GM12878 (cell line): ENCODE measurements around the gene S100A10. TPM values are rescaled to one million over a fixed set of nuclear protein-coding genes. Genes with fewer than 3 reads are reported as not detected.

ENCODE experiments used
- ATAC-seq: fragments of 200-7000 bp; cut with Tn5 transposase; 3 replicates; pipeline ENCODE4 v1.9.1; 2020; ENCODE audit warnings: mild to moderate bottlenecking, moderate library complexity
- BruUV-seq: library from RNA; stranded (reverse); fragments of 400-500 nt; replicated peaks from 2 replicates; lab custom pipeline; 2021; lab: Mats Ljungman, UMichigan
- CTCF ChIA-PET: fragments of 300-600 bp; sonication (Branson Sonifier 250); formaldehyde crosslinking; extraction: SDS; loops from one replicate; lab custom pipeline; 2021; ENCODE audit warnings: inconsistent platforms; lab: Yijun Ruan, JAX
- POLR2A ChIA-PET: fragments of 350-600 bp; formaldehyde crosslinking; extraction: SDS; loops from one replicate; lab custom pipeline; 2021; ENCODE audit warnings: inconsistent platforms; lab: Charles Lee
- RAD21 ChIA-PET: fragments of 300-600 bp; sonication (Branson Sonifier 250); formaldehyde crosslinking; loops from one replicate; lab custom pipeline; 2023; ENCODE audit warnings: antibody characterized with exemption; ENCODE audit not compliant: unreplicated experiment; lab: Charles Lee
- SMC1A ChIA-PET: fragments of 300-600 bp; sonication (Branson Sonifier 250); formaldehyde crosslinking; loops from one replicate; lab custom pipeline; 2023; ENCODE audit not compliant: unreplicated experiment, uncharacterized antibody; lab: Charles Lee
- DNase-seq: peaks from one replicate; pipeline ENCODE4 v3.0.0-alpha.2; 2011; ENCODE audit warnings: low read depth, low spot score
- FAIRE-seq: peaks from 3 replicates; lab custom pipeline; 2011; peaks lifted over from hg19 to GRCh38; lab: Jason Lieb, UNC
- H2AFZ ChIP-seq: 2 replicates; pipeline ENCODE4 v1.6.0; 2011; ENCODE audit warnings: low read depth, low read length, control low read depth; ENCODE audit not compliant: control insufficient read depth
- H3K27ac ChIP-seq: 2 replicates; pipeline ENCODE4 v1.5.1; 2011; ENCODE audit warnings: control low read depth; ENCODE audit not compliant: control insufficient read depth, insufficient read depth
- H3K27me3 ChIP-seq, 2 experiments: replicated peaks in 1 of 2; 2 replicates each; pipeline versions ENCODE4 v1.6.0 to v1.6.1; 2011; ENCODE audit warnings: low read length in 1 of 2; ENCODE audit not compliant: control insufficient read depth in 2 of 2, insufficient read depth in 2 of 2
- H3K36me3 ChIP-seq, 2 experiments: 2 replicates each; pipeline ENCODE4 v1.5.1; 2011; ENCODE audit warnings: low read length in 1 of 2; ENCODE audit not compliant: control insufficient read depth in 2 of 2, insufficient read depth in 2 of 2
- H3K4me1 ChIP-seq: 2 replicates; pipeline ENCODE4 v1.6.1; 2011; ENCODE audit warnings: mild to moderate bottlenecking, low read length, moderate library complexity, mixed read lengths; ENCODE audit not compliant: control insufficient read depth, insufficient read depth
- H3K4me2 ChIP-seq: 2 replicates; pipeline ENCODE4 v1.6.0; 2011; ENCODE audit warnings: control low read depth; ENCODE audit not compliant: control insufficient read depth, insufficient read depth
- H3K4me3 ChIP-seq: fragments of 200-600 bp; sonication (generic); 2 replicates; pipeline ENCODE4 v1.5.1; 2016
- H3K79me2 ChIP-seq: 2 replicates; pipeline ENCODE4 v1.6.0; 2011; ENCODE audit warnings: low read length; ENCODE audit not compliant: control insufficient read depth, insufficient read depth
- H3K9ac ChIP-seq: 2 replicates; pipeline ENCODE4 v1.8.0; 2011; ENCODE audit warnings: low read length, control low read depth, mixed read lengths; ENCODE audit not compliant: control insufficient read depth, insufficient read depth
- H3K9me3 ChIP-seq: replicated peaks from 3 replicates; pipeline ENCODE4 v1.5.1; 2011; ENCODE audit warnings: mild to moderate bottlenecking, low read length; ENCODE audit not compliant: control insufficient read depth, insufficient read depth
- H4K20me1 ChIP-seq: 2 replicates; pipeline ENCODE4 v1.6.0; 2011; ENCODE audit not compliant: control insufficient read depth, insufficient read depth
- ATF7 ChIP-seq: fragments of 450-650 bp; IDR thresholded peaks from 2 replicates; pipeline ENCODE4 v1.6.1; 2016; ENCODE audit warnings: low read depth, mild to moderate bottlenecking
- HDAC2 ChIP-seq: fragments of 200-600 bp; sonication (generic); IDR thresholded peaks from 2 replicates; pipeline ENCODE4 v1.6.1; 2017
- JUND ChIP-seq: IDR thresholded peaks from 2 replicates; pipeline ENCODE4 v1.6.1; 2012; ENCODE audit warnings: low read depth, mild to moderate bottlenecking, low read length, improper control_type of control experiment, moderate library complexity
- MYB ChIP-seq: fragments of 150-350 bp; IDR thresholded peaks from 2 replicates; pipeline ENCODE4 v1.6.1; 2014; ENCODE audit warnings: mild to moderate bottlenecking, low read depth, low read length, borderline replicate concordance
- RBBP5 ChIP-seq: fragments of 200-600 bp; sonication (generic); conservative IDR thresholded peaks from 2 replicates; pipeline ENCODE4 v1.6.1; 2016
- RCOR1 ChIP-seq: conservative IDR thresholded peaks from 2 replicates; pipeline ENCODE4 v1.6.1; 2012; ENCODE audit warnings: low read depth, low read length, improper control_type of control experiment
- SRF ChIP-seq, 2 experiments: IDR thresholded peaks; 2 replicates each; pipeline ENCODE4 v1.6.1; 2011; ENCODE audit warnings: low read depth in 2 of 2, low read length in 2 of 2, mild to moderate bottlenecking in 1 of 2, moderate library complexity in 1 of 2
- ZNF217 ChIP-seq: fragments of 450-650 bp; IDR thresholded peaks from 2 replicates; pipeline ENCODE4 v1.6.1; 2017; ENCODE audit warnings: antibody characterized with exemption, mild to moderate bottlenecking
- ZNF592 ChIP-seq: fragments of 450-650 bp; IDR thresholded peaks from 2 replicates; pipeline ENCODE4 v1.6.1; 2017; ENCODE audit warnings: mild to moderate bottlenecking, moderate library complexity
- ZNF622 ChIP-seq: fragments of 450-650 bp; IDR thresholded peaks from 2 replicates; pipeline ENCODE4 v1.6.1; 2017; ENCODE audit warnings: mild to moderate bottlenecking, inconsistent platforms
- WGBS: methylation state at CpG from one replicate; pipeline ENCODE4 v1.1.6; 2016; ENCODE audit warnings: low lambda C conversion rate; ENCODE audit not compliant: insufficient replicate concordance, insufficient coverage; ENCODE audit errors: missing lambda C conversion rate; 5-methylcytosine and 5-hydroxymethylcytosine counted together
- in situ Hi-C: fragments of 300-500 bp; cut with MboI; formaldehyde crosslinking; loops from 9 replicates; pipeline ENCODE4 v1.14.3; 2018; ENCODE audit warnings: mixed read lengths
- intact Hi-C: fragments of 100-400 bp; cut with micrococcal nuclease; formaldehyde crosslinking; loops from one replicate; pipeline ENCODE4 v1.14.2; 2022; ENCODE audit not compliant: unreplicated experiment
- polyA plus RNA-seq, 11 experiments: library from polyadenylated mRNA; depleted of rRNA in 4 of 11; unstranded in 6 of 11; stranded (reverse) in 5 of 11; fragments of >200 nt; fragmentation: Nextera tagmentation in 4 of 11; fragmentation: Illumina TruSeq in 1 of 11; extraction: Ambion mirVana in 4 of 11; extraction: Trizol in 1 of 11; gene quantifications; 1 replicate in 1 of 11; 2 replicates in 10 of 11; pipeline versions ENCODE4 v1.2.1 to v1.2.3, GENCODE V29; 2011 to 2016; ENCODE audit warnings: inconsistent platforms in 2 of 11, missing spikeins in 2 of 11, low read depth in 1 of 11
- total RNA-seq, 4 experiments: library from RNA; depleted of rRNA in 3 of 4; stranded (reverse); fragments of >200 nt in 3 of 4; fragmentation: Illumina TruSeq in 1 of 4; extraction: Trizol in 1 of 4; gene quantifications; 2 replicates each; pipeline versions ENCODE4 v1.2.1 to v1.2.3, GENCODE V29; 2013 to 2021
- TF ChIP-seq, protein P1 (sequence below): fragments of 450-650 bp; IDR thresholded peaks from 2 replicates; pipeline ENCODE4 v1.6.1; 2016; ENCODE audit warnings: mild to moderate bottlenecking, moderate library complexity, borderline replicate concordance
- TF ChIP-seq, protein P2 (sequence below): fragments of 450-650 bp; IDR thresholded peaks from 2 replicates; pipeline ENCODE4 v1.6.1; 2017; ENCODE audit warnings: antibody characterized with exemption, mild to moderate bottlenecking, moderate library complexity

Gene S100A10
- total and polyA plus RNA-seq, 10 of the 15 experiments (the other 5 are each of a cell fraction or from before 2014, with no cell fraction given): 0.18 to 2.8 (median 0.61) TPM; not detected in 2

DNA sequence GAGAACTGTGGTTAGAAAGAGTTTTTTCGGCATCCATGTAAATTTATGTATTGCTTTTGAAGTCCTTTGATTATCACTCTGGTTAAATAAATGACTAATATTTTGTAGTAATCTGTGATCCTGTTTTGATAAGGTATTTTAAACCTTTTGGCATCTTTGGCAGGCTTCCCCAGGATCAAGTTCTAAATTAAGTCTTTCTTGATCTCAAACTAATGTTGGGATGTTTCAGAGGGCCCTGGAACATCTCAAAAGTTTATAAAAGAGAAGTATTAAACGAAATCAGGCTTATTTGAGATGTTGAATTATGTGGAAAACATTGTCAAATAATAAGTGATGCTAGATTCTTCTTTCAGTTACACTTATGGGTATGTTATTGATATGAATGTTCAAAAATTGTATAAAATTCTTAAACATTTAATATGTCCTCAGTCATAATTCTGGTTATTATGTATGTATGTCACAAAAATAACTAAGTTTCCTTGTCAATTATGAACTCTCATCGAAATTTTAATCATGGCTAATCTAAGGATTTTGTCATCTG lies 36.6 kb downstream of the S100A10 start:
- Histone ChIP-seq H3K79me2 (no peaks in the 10 kb centered on the region), H2AFZ (no peak overlapping the region), H3K4me2 (no peak overlapping the region), H3K4me3 (no peak overlapping the region), H3K9ac (no peak overlapping the region), H4K20me1 (no peaks in the 10 kb centered on the region), H3K9me3 (no peaks in the 10 kb centered on the region), H3K4me1 (no peaks in the 10 kb centered on the region), H3K27ac (no peak overlapping the region), H3K36me3 (no peaks in the 10 kb centered on the region), H3K27me3 (peaks cover 0 to 6% of the 10 kb centered on the region in 2 experiments; a peak in 1 of 4 replicates)
- FAIRE-seq (no peak), ATAC-seq (no peak), DNase-seq (no peak)
- 31% methylated on average over 3 of the region's 3 CpGs for WGBS
- ChIA-PET CTCF (interaction anchor here (1.4 kb wide), 1 partner anchor 45 kb away, joined by 3 read pairs; no protein-coding TSS in a partner anchor), SMC1A (no interaction called here), POLR2A (no interaction called here), RAD21 (no interaction called here)
- in situ Hi-C loops: no loop called here
- BruUV-seq: no TSS peak
- intact Hi-C loops: no loop called here
- TF ChIP-seq HDAC2: no peak
- TF ChIP-seq RCOR1: no peak
- TF ChIP-seq, protein P1, sequence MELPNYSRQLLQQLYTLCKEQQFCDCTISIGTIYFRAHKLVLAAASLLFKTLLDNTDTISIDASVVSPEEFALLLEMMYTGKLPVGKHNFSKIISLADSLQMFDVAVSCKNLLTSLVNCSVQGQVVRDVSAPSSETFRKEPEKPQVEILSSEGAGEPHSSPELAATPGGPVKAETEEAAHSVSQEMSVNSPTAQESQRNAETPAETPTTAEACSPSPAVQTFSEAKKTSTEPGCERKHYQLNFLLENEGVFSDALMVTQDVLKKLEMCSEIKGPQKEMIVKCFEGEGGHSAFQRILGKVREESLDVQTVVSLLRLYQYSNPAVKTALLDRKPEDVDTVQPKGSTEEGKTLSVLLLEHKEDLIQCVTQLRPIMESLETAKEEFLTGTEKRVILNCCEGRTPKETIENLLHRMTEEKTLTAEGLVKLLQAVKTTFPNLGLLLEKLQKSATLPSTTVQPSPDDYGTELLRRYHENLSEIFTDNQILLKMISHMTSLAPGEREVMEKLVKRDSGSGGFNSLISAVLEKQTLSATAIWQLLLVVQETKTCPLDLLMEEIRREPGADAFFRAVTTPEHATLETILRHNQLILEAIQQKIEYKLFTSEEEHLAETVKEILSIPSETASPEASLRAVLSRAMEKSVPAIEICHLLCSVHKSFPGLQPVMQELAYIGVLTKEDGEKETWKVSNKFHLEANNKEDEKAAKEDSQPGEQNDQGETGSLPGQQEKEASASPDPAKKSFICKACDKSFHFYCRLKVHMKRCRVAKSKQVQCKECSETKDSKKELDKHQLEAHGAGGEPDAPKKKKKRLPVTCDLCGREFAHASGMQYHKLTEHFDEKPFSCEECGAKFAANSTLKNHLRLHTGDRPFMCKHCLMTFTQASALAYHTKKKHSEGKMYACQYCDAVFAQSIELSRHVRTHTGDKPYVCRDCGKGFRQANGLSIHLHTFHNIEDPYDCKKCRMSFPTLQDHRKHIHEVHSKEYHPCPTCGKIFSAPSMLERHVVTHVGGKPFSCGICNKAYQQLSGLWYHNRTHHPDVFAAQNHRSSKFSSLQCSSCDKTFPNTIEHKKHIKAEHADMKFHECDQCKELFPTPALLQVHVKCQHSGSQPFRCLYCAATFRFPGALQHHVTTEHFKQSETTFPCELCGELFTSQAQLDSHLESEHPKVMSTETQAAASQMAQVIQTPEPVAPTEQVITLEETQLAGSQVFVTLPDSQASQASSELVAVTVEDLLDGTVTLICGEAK: no peak
- TF ChIP-seq JUND: no peak
- no peak for TF ChIP-seq ZNF622
- no peak for TF ChIP-seq ATF7
- TF ChIP-seq ZNF592: no peak
- TF ChIP-seq SRF (IDR thresholded peaks at IDR 0.05; ENCODE audit: low read depth in 2 of 2, low read length in 2 of 2): no peak
- TF ChIP-seq, protein P2, sequence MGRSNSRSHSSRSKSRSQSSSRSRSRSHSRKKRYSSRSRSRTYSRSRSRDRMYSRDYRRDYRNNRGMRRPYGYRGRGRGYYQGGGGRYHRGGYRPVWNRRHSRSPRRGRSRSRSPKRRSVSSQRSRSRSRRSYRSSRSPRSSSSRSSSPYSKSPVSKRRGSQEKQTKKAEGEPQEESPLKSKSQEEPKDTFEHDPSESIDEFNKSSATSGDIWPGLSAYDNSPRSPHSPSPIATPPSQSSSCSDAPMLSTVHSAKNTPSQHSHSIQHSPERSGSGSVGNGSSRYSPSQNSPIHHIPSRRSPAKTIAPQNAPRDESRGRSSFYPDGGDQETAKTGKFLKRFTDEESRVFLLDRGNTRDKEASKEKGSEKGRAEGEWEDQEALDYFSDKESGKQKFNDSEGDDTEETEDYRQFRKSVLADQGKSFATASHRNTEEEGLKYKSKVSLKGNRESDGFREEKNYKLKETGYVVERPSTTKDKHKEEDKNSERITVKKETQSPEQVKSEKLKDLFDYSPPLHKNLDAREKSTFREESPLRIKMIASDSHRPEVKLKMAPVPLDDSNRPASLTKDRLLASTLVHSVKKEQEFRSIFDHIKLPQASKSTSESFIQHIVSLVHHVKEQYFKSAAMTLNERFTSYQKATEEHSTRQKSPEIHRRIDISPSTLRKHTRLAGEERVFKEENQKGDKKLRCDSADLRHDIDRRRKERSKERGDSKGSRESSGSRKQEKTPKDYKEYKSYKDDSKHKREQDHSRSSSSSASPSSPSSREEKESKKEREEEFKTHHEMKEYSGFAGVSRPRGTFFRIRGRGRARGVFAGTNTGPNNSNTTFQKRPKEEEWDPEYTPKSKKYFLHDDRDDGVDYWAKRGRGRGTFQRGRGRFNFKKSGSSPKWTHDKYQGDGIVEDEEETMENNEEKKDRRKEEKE: no peak
- no peak for TF ChIP-seq MYB
- no peak for TF ChIP-seq RBBP5
- no peak for TF ChIP-seq ZNF217
